ENCODE data around the gene TRIM74.
"Not testable (repeated sequence)": the region's sequence is repeated elsewhere in the genome, so short reads cannot be mapped to it uniquely, and the experiment has no call there.

Gene TRIM74

GRCh38 chr7:72954563-72955198, 14.6 kb downstream of the TRIM74 start:
- DNase-seq, result not testable (repeated sequence)

GRCh38 chr7:72953901-72954562, 15.2 kb downstream of the TRIM74 start:
- DNase-seq, result not testable (repeated sequence)

- not testable (repeated sequence) for DNase-seq
Observed at GRCh38 chr7:72950432-72950831, 18.8 kb downstream of the TRIM74 start.

GRCh38 chr7:72949686-72950085, 19.6 kb downstream of the TRIM74 start:
- not testable (repeated sequence) for DNase-seq

GRCh38 chr7:72949276-72949675, 20.0 kb downstream of the TRIM74 start:
- DNase-seq, result not testable (repeated sequence)

- not testable (repeated sequence) for DNase-seq
Observed at GRCh38 chr7:72948714-72949113, 20.6 kb downstream of the TRIM74 start.

GRCh38 chr7:72946130-72946745, 23.0 kb downstream of the TRIM74 start:
- DNase-seq, result not testable (repeated sequence)

GRCh38 chr7:72945597-72945996, 23.7 kb downstream of the TRIM74 start:
- DNase-seq, result not testable (repeated sequence)

- not testable (repeated sequence) for DNase-seq
Observed at GRCh38 chr7:72944937-72945336, 24.3 kb downstream of the TRIM74 start.

- DNase-seq, result not testable (repeated sequence)
Observed at GRCh38 chr7:72942956-72943355, 26.3 kb downstream of the TRIM74 start.

- not testable (repeated sequence) for DNase-seq
Observed at GRCh38 chr7:72942022-72942705, 27.1 kb downstream of the TRIM74 start.

- DNase-seq, result not testable (repeated sequence)
Observed at GRCh38 chr7:72928216-72928615, 41.0 kb downstream of the TRIM74 start.

GRCh38 chr7:72927791-72928190, 41.5 kb downstream of the TRIM74 start:
- DNase-seq, result not testable (repeated sequence)

- DNase-seq, result no peak
Observed at GRCh38 chr7:72925546-72926120, 43.6 kb downstream of the TRIM74 start.

GRCh38 chr7:72924733-72925545, 44.3 kb downstream of the TRIM74 start, which contains the start of gene POM121:
TSS of gene POM121 (plus strand) at chr7:72925095. CDS start at chr7:72925122, 27 bp downstream.
- peak; percentile 76 for DNase-seq

GRCh38 chr7:72924386-72924732, 44.9 kb downstream of the TRIM74 start:
- DNase-seq, result no peak

- DNase-seq, result no peak
Observed at GRCh38 chr7:72919256-72919775, 50.0 kb downstream of the TRIM74 start.

- DNase-seq, result not testable (repeated sequence)
Observed at GRCh38 chr7:72914756-72915525, 54.3 kb downstream of the TRIM74 start.

GRCh38 chr7:72913750-72914149, 55.5 kb downstream of the TRIM74 start:
- DNase-seq, result not testable (repeated sequence)

- DNase-seq, result not testable (repeated sequence)
Observed at GRCh38 chr7:72911395-72911794, 57.9 kb downstream of the TRIM74 start.
